ENCODE data around the gene PTGFR.

Gene PTGFR, protein sequence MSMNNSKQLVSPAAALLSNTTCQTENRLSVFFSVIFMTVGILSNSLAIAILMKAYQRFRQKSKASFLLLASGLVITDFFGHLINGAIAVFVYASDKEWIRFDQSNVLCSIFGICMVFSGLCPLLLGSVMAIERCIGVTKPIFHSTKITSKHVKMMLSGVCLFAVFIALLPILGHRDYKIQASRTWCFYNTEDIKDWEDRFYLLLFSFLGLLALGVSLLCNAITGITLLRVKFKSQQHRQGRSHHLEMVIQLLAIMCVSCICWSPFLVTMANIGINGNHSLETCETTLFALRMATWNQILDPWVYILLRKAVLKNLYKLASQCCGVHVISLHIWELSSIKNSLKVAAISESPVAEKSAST

DNA sequence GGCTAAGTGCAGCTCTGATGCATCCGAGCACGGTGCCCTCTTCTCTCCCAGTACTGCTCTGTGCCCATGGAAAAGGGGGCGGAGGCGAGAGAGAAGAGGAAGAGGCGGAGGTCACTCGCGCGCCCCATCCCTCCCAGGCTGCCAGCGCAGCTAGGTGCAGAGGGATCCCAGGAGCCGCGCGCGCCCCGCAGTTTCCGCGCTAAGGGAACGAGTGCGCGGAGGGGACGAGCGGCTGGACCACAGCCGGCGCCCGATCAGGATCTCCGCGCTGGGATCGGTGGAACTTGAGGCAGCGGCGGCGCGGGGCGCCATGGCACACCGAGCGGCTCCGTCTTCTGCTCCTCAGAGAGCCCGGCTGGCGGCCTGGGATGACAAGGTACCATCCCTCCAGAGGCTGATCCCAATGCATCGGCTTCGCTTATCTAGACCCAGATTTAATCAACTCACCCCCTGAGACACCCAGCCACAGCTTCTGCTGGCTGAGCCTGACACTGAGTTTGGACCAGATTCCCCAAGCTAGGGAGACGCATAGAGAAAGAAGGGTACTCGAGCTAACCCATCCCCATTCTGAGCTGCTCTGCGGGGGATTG is at the start of gene PTGFR:
TSS of gene PTGFR (plus strand) at position 114 of the 590 bp plus-strand sequence. CDS start 1,770 bp downstream, outside the sequence.
- no peak within 1 kb of the TSS for H3K4me3 Mint-ChIP-seq
- no peak for ATAC-seq
- H3K27me3 Mint-ChIP-seq: peaks cover 35% of the 10 kb centered on the region
- no peaks in the 10 kb centered on the region for H3K36me3 Mint-ChIP-seq
- H3K9me3 Mint-ChIP-seq: peaks cover 15% of the 10 kb centered on the region
- H3K27ac Mint-ChIP-seq: no peak within 1 kb of the TSS
- H3K4me1 Mint-ChIP-seq: peaks cover 7% of the 10 kb centered on the region

DNA sequence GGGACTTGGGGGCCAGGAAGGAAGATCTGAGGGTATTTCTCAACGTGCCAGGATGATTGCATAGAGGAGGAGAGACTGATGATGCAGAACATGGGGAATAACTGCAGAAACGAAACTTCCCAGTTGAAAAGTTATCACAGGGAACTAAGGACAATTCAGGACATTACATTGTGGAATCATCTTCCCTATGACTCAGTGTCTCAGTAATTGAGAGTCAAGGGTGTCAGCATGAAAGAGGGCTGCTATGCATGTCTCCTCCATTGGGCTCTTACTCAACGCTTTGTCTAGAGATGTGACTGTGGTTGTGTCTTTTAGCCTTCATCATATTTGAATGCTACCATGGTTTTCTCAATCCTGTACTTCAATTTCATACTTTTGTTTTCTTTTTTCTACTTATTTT is 48.9 kb upstream of the PTGFR start:
- ATAC-seq: no peak
- Mint-ChIP-seq H3K9me3 (peaks cover 4% of the 10 kb centered on the region), H3K4me3 (no peak overlapping the region), H3K4me1 (no peaks in the 10 kb centered on the region), H3K36me3 (no peaks in the 10 kb centered on the region), H3K27me3 (no peaks in the 10 kb centered on the region), H3K27ac (no peak overlapping the region)

DNA sequence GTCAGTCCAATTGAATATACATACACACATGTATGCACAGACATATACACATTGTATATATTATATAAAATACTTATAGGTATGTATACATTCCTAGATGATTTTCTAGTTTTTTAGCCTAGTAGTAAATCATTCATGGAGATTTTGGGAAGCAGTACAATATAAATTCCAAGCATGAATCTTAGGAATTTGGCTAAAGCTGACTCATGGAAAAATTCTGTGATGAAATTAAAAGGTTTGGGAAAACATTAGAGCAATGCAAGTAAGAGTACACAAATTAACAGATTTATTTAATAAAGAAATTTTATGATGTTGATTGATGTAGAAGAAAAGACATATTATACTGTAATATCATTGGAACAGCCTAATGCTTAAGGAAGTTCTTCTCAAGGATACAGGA is 43.7 kb upstream of the PTGFR start:
- H3K27me3 Mint-ChIP-seq: no peaks in the 10 kb centered on the region
- no peaks in the 10 kb centered on the region for H3K36me3 Mint-ChIP-seq
- H3K27ac Mint-ChIP-seq: no peak overlapping the region
- no peak overlapping the region for H3K4me3 Mint-ChIP-seq
- no peak for ATAC-seq
- no peaks in the 10 kb centered on the region for H3K4me1 Mint-ChIP-seq
- no peaks in the 10 kb centered on the region for H3K9me3 Mint-ChIP-seq

DNA sequence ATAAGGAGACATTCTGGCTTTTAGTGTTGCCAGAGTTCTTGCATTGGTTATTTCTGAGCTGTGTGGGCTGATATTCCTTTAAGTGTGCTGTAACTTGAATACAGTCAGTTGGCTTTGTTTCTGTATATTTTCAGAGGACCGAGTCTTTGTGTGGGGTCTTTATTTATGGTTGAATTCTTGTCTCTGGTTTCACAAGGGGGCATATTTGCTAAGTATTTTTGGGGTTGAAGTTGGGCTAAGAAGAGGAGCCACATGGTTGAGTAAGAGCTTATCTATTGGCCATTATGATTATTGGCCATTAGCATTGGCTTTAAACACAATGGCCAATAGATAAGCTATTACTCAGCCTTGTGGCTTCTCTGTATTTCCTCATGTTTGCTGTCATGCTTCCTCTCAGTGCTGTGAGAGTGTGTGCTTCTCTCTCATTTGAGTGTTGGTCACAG is 26.3 kb upstream of the PTGFR start:
- Mint-ChIP-seq H3K9me3 (peaks cover 18% of the 10 kb centered on the region), H3K4me3 (no peak overlapping the region), H3K36me3 (no peaks in the 10 kb centered on the region), H3K27ac (no peak overlapping the region), H3K4me1 (no peaks in the 10 kb centered on the region), H3K27me3 (no peaks in the 10 kb centered on the region)
- ATAC-seq: no peak

DNA sequence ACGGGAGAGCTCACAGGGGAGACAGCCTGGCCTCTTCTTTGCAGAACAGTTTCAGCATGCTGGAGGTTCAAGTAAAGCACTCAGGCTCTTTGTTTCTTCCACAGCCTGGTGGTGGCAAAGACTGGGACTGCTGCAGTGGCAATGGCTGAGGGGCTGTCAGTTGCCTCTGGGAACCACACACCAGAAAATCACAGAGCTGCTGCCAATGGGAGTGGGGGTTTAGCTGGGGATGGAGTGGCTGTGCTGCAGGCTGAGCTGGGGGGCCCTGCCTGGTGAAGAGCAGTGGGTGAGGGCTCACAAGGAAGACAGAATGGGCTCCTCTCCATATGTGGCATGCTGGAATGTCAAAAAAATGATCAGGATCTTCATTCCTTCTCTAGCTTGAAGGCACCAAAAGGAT is 25.6 kb upstream of the PTGFR start:
- no peaks in the 10 kb centered on the region for H3K36me3 Mint-ChIP-seq
- ATAC-seq: no peak
- H3K4me3 Mint-ChIP-seq: no peak overlapping the region
- no peaks in the 10 kb centered on the region for H3K4me1 Mint-ChIP-seq
- peaks cover 15% of the 10 kb centered on the region for H3K9me3 Mint-ChIP-seq
- no peaks in the 10 kb centered on the region for H3K27me3 Mint-ChIP-seq
- no peak overlapping the region for H3K27ac Mint-ChIP-seq

DNA sequence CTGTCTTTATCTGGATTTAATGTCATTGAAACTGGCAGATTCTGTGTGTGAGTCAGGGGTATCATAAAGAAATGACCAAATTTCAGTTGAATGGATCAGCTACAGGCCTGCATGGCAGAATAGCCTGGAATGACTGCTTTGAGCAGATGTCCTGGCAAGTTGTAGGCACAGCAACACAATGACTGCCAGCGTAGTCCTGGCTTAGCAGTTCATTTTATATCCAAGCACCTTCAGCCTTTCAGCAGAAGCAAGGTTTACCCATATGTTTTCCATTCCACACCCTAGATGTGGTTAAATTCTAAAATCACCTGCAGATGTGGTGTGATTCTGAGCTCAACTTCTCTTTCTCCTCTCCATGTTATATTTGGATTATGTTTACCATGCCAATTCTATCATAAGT is 22.3 kb upstream of the PTGFR start:
- no peak overlapping the region for H3K4me3 Mint-ChIP-seq
- H3K9me3 Mint-ChIP-seq: peaks cover 3% of the 10 kb centered on the region
- no peak for ATAC-seq
- H3K4me1 Mint-ChIP-seq: no peaks in the 10 kb centered on the region
- H3K36me3 Mint-ChIP-seq: no peaks in the 10 kb centered on the region
- H3K27ac Mint-ChIP-seq: no peak overlapping the region
- H3K27me3 Mint-ChIP-seq: no peaks in the 10 kb centered on the region

DNA sequence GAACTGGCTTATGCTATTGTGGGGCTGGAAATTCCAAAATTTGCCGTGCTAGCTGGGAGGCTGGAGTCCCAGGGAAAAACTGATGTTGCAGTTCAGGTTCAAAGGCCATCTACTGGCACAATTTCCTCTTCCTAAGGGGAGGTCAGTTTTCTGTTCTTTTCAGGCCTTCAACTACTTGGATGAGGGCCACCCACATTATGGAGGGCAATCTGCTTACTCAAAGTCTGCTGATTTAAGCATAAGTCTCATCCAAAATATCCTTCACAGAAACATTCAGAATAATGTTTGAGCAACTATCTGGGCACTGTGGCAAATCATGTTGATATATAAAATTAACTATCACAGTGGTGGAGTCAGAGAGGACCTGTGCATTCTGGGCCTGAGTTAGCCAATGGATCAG is 21.2 kb upstream of the PTGFR start:
- Mint-ChIP-seq H3K27me3 (no peaks in the 10 kb centered on the region), H3K36me3 (no peaks in the 10 kb centered on the region), H3K4me3 (no peak overlapping the region), H3K9me3 (no peaks in the 10 kb centered on the region), H3K27ac (no peak overlapping the region), H3K4me1 (no peaks in the 10 kb centered on the region)
- ATAC-seq: no peak

DNA sequence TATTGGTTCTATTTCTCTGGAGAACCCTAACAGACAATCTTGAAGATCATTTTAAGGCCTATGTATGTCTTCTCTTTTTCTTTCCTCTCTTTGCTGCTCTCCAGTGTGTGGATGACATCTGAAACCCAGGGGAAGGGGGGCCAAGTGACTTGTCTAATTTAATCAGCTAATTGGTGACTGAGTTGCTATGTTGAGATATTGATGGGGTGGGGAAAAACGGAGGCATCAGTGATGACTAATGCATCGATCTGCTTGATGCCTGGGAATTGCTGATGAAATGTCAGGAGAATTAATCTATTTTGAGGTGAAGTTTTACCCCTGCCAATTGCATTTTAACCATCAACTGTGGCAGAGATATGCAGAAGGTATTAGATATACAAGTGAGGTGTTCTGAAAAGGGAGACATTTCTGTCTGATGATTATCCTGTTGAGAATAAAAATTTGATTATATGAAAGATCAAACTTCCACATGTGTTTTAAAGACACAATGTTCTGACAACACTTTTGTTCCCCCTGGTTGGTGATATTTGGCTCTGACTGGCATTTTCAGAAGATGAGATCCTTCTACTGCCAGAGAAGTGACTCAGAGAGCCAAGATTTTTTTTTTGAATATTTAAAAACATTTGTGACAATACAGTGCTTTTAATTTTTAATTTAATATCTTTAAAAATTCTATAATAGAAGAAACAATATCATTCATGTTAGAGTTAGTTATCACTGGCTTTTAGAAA is 18.7 kb upstream of the PTGFR start:
- Mint-ChIP-seq H3K36me3 (no peaks in the 10 kb centered on the region), H3K27me3 (no peaks in the 10 kb centered on the region), H3K4me1 (no peaks in the 10 kb centered on the region), H3K27ac (no peak overlapping the region), H3K4me3 (no peak overlapping the region), H3K9me3 (no peaks in the 10 kb centered on the region)
- ATAC-seq: no peak

DNA sequence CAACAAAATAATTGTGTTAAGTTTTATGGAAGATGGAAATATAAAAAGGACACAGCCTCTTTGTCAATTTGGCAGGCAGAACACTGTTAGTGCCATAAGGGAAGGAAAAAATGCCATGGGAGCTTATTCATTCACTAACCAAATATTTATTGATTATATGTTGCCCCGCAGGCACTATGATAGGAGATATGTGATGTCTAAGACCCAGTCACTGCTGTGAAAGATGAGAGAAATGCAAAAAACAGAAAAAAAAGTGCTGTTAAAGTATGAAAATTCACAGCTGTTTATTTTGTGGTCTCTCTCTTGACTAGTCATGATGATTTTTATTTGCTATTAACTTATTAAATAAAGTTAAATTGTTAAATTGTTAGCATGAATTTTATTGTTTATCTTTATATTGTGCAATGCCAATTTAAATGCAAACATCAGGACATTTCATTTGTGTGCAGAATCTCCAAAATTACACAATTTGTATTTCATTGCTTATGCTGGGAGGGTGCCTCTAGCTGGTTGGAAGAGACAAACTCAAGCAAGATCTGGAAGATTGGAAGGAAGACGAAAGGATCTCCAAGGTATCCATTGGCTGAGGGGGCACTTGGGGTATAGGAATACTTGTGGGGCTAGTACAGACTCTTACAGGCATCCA is 17.8 kb upstream of the PTGFR start:
- H3K27ac Mint-ChIP-seq: no peak overlapping the region
- no peaks in the 10 kb centered on the region for H3K27me3 Mint-ChIP-seq
- H3K36me3 Mint-ChIP-seq: no peaks in the 10 kb centered on the region
- no peaks in the 10 kb centered on the region for H3K4me1 Mint-ChIP-seq
- no peak for ATAC-seq
- no peaks in the 10 kb centered on the region for H3K9me3 Mint-ChIP-seq
- no peak overlapping the region for H3K4me3 Mint-ChIP-seq

DNA sequence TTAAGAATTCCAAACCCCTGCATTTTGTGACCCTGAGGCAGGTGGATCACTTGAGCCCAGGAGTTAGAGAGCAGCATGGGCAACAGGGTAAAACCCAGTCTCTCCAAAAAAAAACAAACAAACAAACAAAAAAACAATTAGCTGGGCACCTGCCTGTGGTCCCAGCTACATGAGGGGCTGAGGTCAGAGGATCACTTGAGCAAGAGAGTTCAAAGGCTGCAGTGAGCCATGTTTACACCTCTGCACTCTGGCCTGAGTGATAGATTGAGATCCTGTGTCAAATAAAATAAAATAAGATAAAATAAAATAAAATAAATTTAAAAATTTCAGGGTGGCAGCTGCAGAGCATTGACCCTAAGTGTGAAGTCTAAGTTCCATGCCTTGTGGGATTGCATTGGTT is 16.7 kb upstream of the PTGFR start:
- no peaks in the 10 kb centered on the region for H3K36me3 Mint-ChIP-seq
- H3K4me3 Mint-ChIP-seq: no peak overlapping the region
- no peak overlapping the region for H3K27ac Mint-ChIP-seq
- H3K27me3 Mint-ChIP-seq: no peaks in the 10 kb centered on the region
- no peak for ATAC-seq
- H3K4me1 Mint-ChIP-seq: no peaks in the 10 kb centered on the region
- no peaks in the 10 kb centered on the region for H3K9me3 Mint-ChIP-seq

DNA sequence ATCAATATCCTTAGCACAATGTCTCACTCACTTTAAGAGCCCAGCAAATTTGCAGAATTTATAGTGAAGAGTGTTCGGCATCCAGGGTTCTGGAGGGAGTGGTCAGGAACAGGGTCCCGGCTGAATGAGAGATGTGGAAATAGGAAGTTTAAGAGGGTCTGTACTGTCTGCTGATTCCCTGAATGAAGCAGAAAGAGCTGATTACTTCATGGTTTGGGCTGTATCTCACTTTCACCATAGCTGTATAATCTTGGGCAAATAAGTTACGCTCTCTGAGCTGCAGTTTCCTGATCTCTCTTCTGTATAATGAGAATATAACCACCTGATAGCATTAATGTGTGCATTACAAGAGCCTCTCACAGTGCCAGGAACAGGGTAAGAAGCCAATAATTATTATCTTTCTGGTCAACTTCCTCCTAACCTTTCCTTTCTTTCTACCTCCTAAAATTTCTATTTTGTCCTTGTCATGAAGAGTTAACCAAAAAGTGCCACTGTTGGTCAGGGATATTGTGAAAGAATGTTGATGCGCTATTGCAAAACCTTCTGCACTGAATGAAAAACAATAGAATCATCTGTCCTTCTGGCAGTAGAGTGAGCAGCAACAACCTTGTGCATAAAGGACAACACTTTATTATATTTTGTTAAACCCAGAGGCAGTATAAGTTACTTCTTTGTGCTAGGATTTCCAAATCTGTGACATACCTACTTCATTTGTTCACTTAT is 14.7 kb upstream of the PTGFR start:
- no peaks in the 10 kb centered on the region for H3K36me3 Mint-ChIP-seq
- ATAC-seq: no peak
- H3K4me3 Mint-ChIP-seq: no peak overlapping the region
- no peaks in the 10 kb centered on the region for H3K27me3 Mint-ChIP-seq
- H3K27ac Mint-ChIP-seq: no peak overlapping the region
- no peaks in the 10 kb centered on the region for H3K9me3 Mint-ChIP-seq
- no peaks in the 10 kb centered on the region for H3K4me1 Mint-ChIP-seq

DNA sequence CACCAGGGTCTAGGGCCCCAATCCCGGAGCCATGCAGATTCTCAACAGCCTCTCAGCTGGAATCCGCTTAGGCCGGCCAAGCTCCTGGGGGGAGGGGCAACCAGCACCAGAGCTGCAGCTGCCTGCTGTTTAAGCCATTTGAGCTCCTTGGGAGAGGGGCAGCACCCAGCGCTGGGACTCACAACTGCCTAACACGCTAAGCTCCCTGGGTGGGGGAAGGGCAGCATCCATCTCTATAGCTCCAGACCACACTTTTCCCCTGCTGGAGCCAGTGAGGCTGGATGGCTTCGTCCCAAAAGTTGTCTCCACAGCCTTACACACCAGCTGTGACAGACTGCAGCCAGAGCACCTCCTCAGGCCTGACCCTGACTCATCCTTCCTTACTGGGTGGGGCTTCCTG is 6.9 kb upstream of the PTGFR start:
- ATAC-seq: no peak

DNA sequence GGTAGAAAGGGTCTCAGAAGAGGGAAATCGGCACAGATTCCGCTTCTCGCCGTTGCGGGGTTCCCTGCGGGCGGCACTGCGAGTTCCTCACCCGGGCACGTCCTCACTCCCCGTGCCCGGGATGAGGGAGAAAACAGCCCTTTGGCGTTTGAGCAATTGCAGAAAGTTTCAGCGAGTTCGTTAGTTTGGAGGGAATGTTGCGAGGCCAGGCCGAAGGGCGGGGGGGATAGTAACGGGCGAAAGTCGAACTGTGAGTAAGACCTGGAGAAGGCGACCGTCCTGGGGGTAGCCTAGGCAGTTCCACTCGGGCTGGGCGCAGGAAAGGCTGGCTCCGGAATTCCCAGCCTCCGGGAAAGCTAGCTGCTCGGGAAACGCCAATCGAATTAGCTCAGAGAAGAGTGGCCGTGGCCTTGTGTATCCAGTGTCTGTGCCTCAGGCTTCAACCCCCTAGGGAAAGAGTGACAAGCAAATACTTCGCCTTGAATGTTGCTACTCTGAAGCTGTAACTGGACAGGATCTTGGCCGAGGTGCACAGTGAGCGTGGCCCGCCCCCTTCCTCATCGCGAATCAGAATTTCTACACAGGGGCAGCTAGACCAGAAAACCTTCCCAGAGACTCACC is 787 bp downstream of the PTGFR start:
- Mint-ChIP-seq H3K27ac (no peak overlapping the region), H3K4me3 (no peak overlapping the region), H3K4me1 (peaks cover 7% of the 10 kb centered on the region), H3K27me3 (peaks cover 35% of the 10 kb centered on the region), H3K9me3 (peaks cover 13% of the 10 kb centered on the region), H3K36me3 (no peaks in the 10 kb centered on the region)
- ATAC-seq: no peak

More for the DNA sequence above, 6.9 kb upstream of the PTGFR start:
- Mint-ChIP-seq H3K4me3 (no peak overlapping the region), H3K9me3 (peaks cover 13% of the 10 kb centered on the region), H3K27me3 (peaks cover 6% of the 10 kb centered on the region), H3K36me3 (no peaks in the 10 kb centered on the region), H3K4me1 (no peaks in the 10 kb centered on the region), H3K27ac (no peak overlapping the region)

DNA sequence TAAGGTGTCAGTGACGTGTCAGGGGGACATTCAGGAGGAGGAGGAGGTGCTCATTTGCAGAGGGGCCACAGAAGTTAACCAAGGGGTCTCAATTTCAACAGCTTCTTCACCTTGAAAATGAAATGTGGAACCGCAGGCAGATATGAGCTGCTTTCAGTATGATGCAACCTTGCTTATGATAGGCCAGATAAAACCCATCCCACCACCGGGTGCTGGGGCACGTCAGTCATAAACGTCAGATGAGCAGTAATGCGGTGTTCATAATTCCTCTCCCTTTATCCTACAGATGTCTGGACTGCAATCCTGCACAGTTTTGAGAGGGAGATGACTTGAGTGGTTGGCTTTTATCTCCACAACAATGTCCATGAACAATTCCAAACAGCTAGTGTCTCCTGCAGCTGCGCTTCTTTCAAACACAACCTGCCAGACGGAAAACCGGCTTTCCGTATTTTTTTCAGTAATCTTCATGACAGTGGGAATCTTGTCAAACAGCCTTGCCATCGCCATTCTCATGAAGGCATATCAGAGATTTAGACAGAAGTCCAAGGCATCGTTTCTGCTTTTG is 1.7 kb downstream of the PTGFR start:
- Mint-ChIP-seq H3K27ac (no peak overlapping the region), H3K36me3 (no peaks in the 10 kb centered on the region), H3K4me1 (peaks cover 7% of the 10 kb centered on the region), H3K4me3 (no peak overlapping the region), H3K27me3 (peaks cover 35% of the 10 kb centered on the region), H3K9me3 (peaks cover 10% of the 10 kb centered on the region)
- ATAC-seq: no peak

Data from stimulated activated memory B cell treated with anti-CD40 and anti-IgM and Interleukin-4, amounts not matched to agents 10 μg/mL and 1 μg/mL and 100 μg/mL, for 72 hours (primary cell).